CD4-positive, alpha-beta T cell treated with Interleukin-6 at 100 ng/mL for 8 hours (primary cell): ENCODE measurements around the gene BZW1.
"Not testable (repeated sequence)": the region's sequence is repeated elsewhere in the genome, so short reads cannot be mapped to it uniquely, and the experiment has no call there.

ENCODE experiments used
- DNase-seq: peaks from one replicate; pipeline ENCODE4 v3.0.0-alpha.2; 2020; ENCODE audit warnings: mixed read lengths, low spot score

BZW1 gene

GRCh38 chr2:200791905-200792304 is 19.8 kb upstream of the BZW1 start:
- no peak for DNase-seq

GRCh38 chr2:200794143-200794542 is 17.6 kb upstream of the BZW1 start:
- DNase-seq: no peak

GRCh38 chr2:200795028-200795440 is 16.7 kb upstream of the BZW1 start:
- no peak for DNase-seq

- DNase-seq: no peak
Observed at GRCh38 chr2:200796561-200796960, 15.1 kb upstream of the BZW1 start.

- no peak for DNase-seq
Observed at GRCh38 chr2:200797242-200797770, 14.4 kb upstream of the BZW1 start.

GRCh38 chr2:200798514-200798913 is 13.2 kb upstream of the BZW1 start:
- DNase-seq: no peak

- no peak for DNase-seq
Observed at GRCh38 chr2:200800458-200800857, 11.3 kb upstream of the BZW1 start.

- DNase-seq: not testable (repeated sequence)
Observed at GRCh38 chr2:200801431-200801830, 10.3 kb upstream of the BZW1 start.

- no peak for DNase-seq
Observed at GRCh38 chr2:200809506-200810251, 2.0 kb upstream of the BZW1 start.

- no peak for DNase-seq
Observed at GRCh38 chr2:200810252-200810997, 1.3 kb upstream of the BZW1 start.

- no peak for DNase-seq
Observed at GRCh38 chr2:200810998-200811332, 745 bp upstream of the BZW1 start.

GRCh38 chr2:200812122-200813022 is 662 bp downstream of the BZW1 start:
- DNase-seq: peak; percentile 41

GRCh38 chr2:200814276-200814815 is 2.6 kb downstream of the BZW1 start:
- DNase-seq: no peak

GRCh38 chr2:200814917-200815316 is 3.2 kb downstream of the BZW1 start:
- no peak for DNase-seq

- not testable (repeated sequence) for DNase-seq
Observed at GRCh38 chr2:200818732-200819131, 7.0 kb downstream of the BZW1 start.

GRCh38 chr2:200820573-200821234 is 9.0 kb downstream of the BZW1 start:
- no peak for DNase-seq

- no peak for DNase-seq
Observed at GRCh38 chr2:200821686-200822245, 10.1 kb downstream of the BZW1 start.

- no peak for DNase-seq
Observed at GRCh38 chr2:200828104-200828503, 16.4 kb downstream of the BZW1 start.

- DNase-seq: no peak
Observed at GRCh38 chr2:200828572-200829257, 17.0 kb downstream of the BZW1 start.

- DNase-seq: no peak
Observed at GRCh38 chr2:200829258-200829655, 17.5 kb downstream of the BZW1 start.

GRCh38 chr2:200834701-200835100 is 23.0 kb downstream of the BZW1 start:
- no peak for DNase-seq
